ENCODE measurements around the gene TCF25.

The TCF25 gene

GRCh38 chr16:89949121-89949742 lies 75.8 kb downstream of the TCF25 start:
- no peak for DNase-seq

GRCh38 chr16:89949756-89950155 lies 76.4 kb downstream of the TCF25 start:
- DNase-seq, result no peak

DNA sequence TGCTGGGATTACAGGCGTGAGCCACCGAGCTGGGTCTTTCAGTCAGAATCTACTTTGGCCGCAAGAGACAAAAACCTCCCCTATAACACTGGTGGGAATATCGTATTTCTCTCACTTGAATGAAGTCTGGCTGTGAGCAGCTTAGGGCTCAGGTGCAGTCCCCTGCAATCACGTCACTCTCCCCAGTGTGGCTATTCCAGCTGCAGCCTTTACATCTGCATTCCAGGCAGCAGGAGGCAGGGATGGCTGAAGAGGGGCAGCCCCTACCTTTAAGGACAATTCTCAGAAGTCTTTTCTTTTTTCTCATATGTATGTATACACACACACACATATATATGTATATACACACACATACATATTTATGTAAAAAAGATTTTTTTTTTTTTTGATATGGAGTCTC lies 78.1 kb downstream of the TCF25 start:
- no peak for DNase-seq

DNA sequence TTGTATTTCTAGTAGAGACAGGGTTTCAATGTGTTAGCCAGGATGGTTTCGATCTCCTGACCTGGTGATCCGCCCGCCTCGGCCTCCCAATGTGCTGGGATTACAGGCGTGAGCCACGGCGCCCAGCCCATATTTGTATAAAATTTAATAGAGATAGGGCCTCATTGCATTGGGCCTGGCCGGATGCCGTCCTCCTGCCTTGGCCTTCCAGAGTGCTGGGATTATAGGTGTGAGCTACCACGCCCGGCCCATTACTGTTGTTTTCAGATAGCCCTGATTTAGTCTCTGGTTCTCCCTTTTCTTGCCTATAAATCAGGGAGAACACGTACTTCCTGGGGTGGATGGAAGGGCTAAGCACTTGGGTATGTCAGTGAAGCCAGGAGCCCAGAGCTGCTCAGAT lies 78.7 kb downstream of the TCF25 start:
- no peak for DNase-seq

GRCh38 chr16:89952551-89952950 lies 79.2 kb downstream of the TCF25 start:
- DNase-seq, result no peak

DNA sequence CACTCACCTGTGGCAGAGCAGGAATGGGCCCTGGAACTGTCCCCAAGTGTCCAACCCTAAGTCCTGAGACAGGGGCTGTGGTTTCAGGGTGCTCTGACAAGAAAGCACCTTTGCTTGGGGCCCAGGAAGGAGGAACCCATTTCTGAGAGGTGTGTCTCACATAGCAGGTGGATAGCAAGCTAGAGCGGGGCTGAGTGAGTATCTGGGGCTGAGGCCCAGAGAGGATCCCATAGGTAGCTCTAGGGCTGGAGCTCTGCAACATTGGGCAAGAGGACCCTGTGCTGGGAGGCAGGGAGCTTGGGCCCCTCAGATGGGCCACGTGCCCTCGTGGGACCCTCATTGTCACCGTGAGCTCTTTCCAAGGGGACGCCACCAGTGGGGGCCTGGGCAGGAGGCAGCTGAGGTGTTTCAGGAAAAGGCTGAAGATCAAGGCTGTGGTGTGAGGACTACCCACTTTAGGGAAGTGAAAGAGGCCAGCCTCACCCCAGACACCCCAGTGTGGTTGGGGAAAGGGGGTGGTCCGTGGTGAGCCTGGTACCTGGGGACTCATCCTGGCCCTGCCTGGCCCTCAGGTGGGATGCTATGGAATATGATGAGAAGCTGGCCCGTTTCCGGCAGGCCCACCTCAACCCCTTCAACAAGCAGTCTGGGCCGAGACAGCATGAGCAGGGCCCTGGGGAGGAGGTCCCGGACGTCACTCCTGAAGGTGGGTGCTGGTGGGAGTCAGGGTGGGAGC lies 80.4 kb downstream of the TCF25 start:
- no peak for DNase-seq

DNA sequence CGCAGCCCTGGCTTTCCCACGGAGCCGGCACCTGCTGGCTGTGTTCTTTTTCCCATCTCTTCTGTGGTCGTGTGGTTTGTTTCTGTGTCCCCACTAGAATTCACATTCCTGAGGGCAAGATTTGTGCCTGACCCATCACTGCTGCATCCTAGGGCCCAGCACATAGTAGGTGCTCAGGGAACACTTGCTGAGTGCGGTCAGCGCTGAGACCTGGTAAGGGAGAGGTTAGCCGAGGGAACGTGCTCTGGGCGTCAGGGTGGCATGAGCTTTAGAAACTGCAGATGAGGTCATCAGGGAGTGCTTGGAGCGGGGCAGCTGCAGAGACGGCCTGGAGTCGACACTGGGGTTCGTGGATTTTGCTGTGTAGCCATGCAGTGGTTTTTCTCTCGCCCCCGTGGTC lies 81.1 kb downstream of the TCF25 start:
- DNase-seq, result no peak

GRCh38 chr16:89955001-89955685 lies 81.8 kb downstream of the TCF25 start:
- no peak for DNase-seq

DNA sequence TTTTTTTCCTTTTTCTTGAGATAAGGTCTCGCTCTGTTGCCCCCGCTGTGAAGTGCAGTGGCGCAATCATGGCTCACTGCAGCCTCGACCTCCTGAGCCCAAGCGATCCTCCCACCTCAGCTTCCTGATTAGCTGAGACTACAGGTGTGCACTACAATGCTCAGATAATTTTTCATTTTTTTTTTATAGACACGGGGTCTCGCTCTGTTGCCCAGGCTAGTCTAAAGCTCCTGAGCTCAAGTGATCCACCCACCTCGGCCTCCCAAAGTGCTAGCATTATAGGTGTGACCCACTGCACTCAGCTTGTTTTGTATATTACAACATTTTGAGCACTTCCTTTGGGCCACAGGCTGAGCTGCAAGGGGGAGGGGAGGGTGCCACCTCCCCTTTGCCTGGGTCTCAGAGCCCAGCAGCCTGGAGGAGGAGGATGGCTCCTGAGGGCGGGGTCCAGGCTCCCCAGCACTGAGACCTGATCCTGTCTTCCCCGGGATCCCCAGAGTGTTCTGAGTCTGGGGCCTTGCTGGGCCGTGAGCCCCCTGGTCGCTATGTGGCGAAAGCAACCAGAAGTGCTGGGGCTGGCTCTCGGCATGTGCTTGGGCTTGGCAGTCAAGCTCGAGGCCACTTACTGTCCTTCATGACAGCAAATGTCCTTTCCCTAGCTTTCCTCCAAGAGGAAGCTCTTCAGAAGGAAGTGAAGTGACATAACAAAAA lies 83.3 kb downstream of the TCF25 start:
- no peak for DNase-seq

GRCh38 chr16:89957216-89957785 lies 83.9 kb downstream of the TCF25 start:
- no peak for DNase-seq

- DNase-seq, result no peak
Observed at GRCh38 chr16:89958068-89958467, 84.7 kb downstream of the TCF25 start.

GRCh38 chr16:89958596-89958995 lies 85.2 kb downstream of the TCF25 start:
- no peak for DNase-seq

GRCh38 chr16:89960966-89961365 lies 87.6 kb downstream of the TCF25 start:
- DNase-seq, result no peak
